Endothelial cell of umbilical vein (primary cell): ENCODE measurements around the gene TMEM132E. TPM values are rescaled to one million over a fixed set of nuclear protein-coding genes. Genes with fewer than 3 reads are reported as not detected.

ENCODE experiments used
- BruUV-seq: library from RNA; stranded (reverse); fragments of 400-500 nt; replicated peaks from 2 replicates; lab custom pipeline; 2021; lab: Mats Ljungman, UMichigan
- CTCF ChIA-PET: fragments of 300-600, 350-600 bp; sonication (Branson Sonifier 250); formaldehyde crosslinking; loops from one replicate; lab custom pipeline; 2021; ENCODE audit warnings: antibody characterized with exemption, inconsistent platforms; lab: Charles Lee
- POLR2A ChIA-PET: fragments of 300-600, 350-600 bp; sonication (Branson Sonifier 250); formaldehyde crosslinking; loops from one replicate; lab custom pipeline; 2021; ENCODE audit warnings: antibody characterized with exemption, inconsistent platforms; lab: Charles Lee
- DNase-seq: peaks from one replicate; pipeline ENCODE4 v3.0.0-alpha.2; 2011; ENCODE audit warnings: low read depth, low spot score
- FAIRE-seq: peaks from 2 replicates; lab custom pipeline; 2011; peaks lifted over from hg19 to GRCh38; lab: Jason Lieb, UNC
- H2AFZ ChIP-seq: 2 replicates; pipeline ENCODE4 v1.6.0; 2012; ENCODE audit warnings: low read depth, low read length, control low read depth, inconsistent platforms
- H3K27ac ChIP-seq: 2 replicates; pipeline ENCODE4 v1.5.1; 2011; ENCODE audit warnings: low read depth, mild to moderate bottlenecking, control low read depth, low read length, moderate library complexity; ENCODE audit not compliant: insufficient read depth
- H3K27me3 ChIP-seq, 2 experiments: 2 replicates each; pipeline versions ENCODE4 v1.6.0 to v1.6.1; 2011; ENCODE audit warnings: low read length in 2 of 2, mixed read lengths in 1 of 2; ENCODE audit not compliant: control insufficient read depth in 2 of 2, insufficient read depth in 2 of 2
- H3K36me3 ChIP-seq, 2 experiments: 2 replicates in 1 of 2; 3 replicates in 1 of 2; pipeline ENCODE4 v1.5.1; 2011; ENCODE audit warnings: low read length in 2 of 2, mild to moderate bottlenecking in 1 of 2, moderate library complexity in 1 of 2; ENCODE audit not compliant: control insufficient read depth in 2 of 2, insufficient read depth in 2 of 2; ENCODE audit errors: extremely low read depth in 1 of 2
- H3K4me1 ChIP-seq: 3 replicates; pipeline ENCODE4 v1.5.1; 2011; ENCODE audit warnings: mild to moderate bottlenecking, low read length; ENCODE audit not compliant: control insufficient read depth, insufficient read depth; ENCODE audit errors: extremely low read depth
- H3K4me2 ChIP-seq: 2 replicates; pipeline ENCODE4 v1.6.1; 2011; ENCODE audit warnings: low read length, control low read depth, mixed read lengths; ENCODE audit not compliant: insufficient read depth
- H3K4me3 ChIP-seq, 3 experiments: fragments of 200-600 bp in 1 of 3; sonication (generic), shearing (Covaris generic) in 1 of 3; replicated peaks in 1 of 3; 2 replicates each; pipeline ENCODE4 v1.5.1; 2011 to 2016; ENCODE audit warnings: control low read depth in 3 of 3, low read length in 3 of 3, mild to moderate bottlenecking in 2 of 3, inconsistent platforms in 1 of 3, low read depth in 1 of 3, moderate library complexity in 1 of 3; ENCODE audit not compliant: insufficient read depth in 1 of 3
- H3K79me2 ChIP-seq: 2 replicates; pipeline ENCODE4 v1.6.0; 2012; ENCODE audit warnings: low read length, inconsistent platforms; ENCODE audit not compliant: control insufficient read depth, insufficient read depth
- H3K9ac ChIP-seq: replicated peaks from 2 replicates; pipeline ENCODE3; 2011; ENCODE audit warnings: low read length, control low read depth; ENCODE audit not compliant: insufficient read depth; ENCODE audit errors: extremely low read depth
- H3K9me1 ChIP-seq: replicated peaks from 3 replicates; pipeline ENCODE4 v1.6.0; 2011; ENCODE audit warnings: mild to moderate bottlenecking, low read length; ENCODE audit not compliant: control insufficient read depth, insufficient read depth; ENCODE audit errors: extremely low read depth
- H3K9me3 ChIP-seq: replicated peaks from 2 replicates; pipeline ENCODE4 v1.5.1; 2012; ENCODE audit warnings: low read length, inconsistent platforms; ENCODE audit not compliant: control insufficient read depth, insufficient read depth
- H4K20me1 ChIP-seq: replicated peaks from 2 replicates; pipeline ENCODE3; 2011; ENCODE audit warnings: mild to moderate bottlenecking, low read length; ENCODE audit not compliant: control insufficient read depth, insufficient read depth; ENCODE audit errors: extremely low read depth
- EZH2 ChIP-seq: IDR thresholded peaks from 2 replicates; pipeline ENCODE4 v1.6.1; 2012; ENCODE audit warnings: borderline replicate concordance, low read depth, mild to moderate bottlenecking, moderate library complexity, low read length, inconsistent platforms; ENCODE audit not compliant: severe bottlenecking
- FOS ChIP-seq: IDR thresholded peaks from 2 replicates; pipeline ENCODE4 v1.6.1; 2011; ENCODE audit warnings: mild to moderate bottlenecking, low read length, moderate library complexity, borderline replicate concordance; ENCODE audit not compliant: insufficient read depth
- GATA2 ChIP-seq: IDR thresholded peaks from 2 replicates; pipeline ENCODE4 v1.7.0; 2011; ENCODE audit warnings: low read depth, mild to moderate bottlenecking, moderate library complexity, mixed read lengths, low read length; ENCODE audit not compliant: insufficient read length, insufficient read depth
- JUN ChIP-seq: IDR thresholded peaks from 2 replicates; pipeline ENCODE4 v1.6.1; 2011; ENCODE audit warnings: borderline replicate concordance, low read depth; ENCODE audit not compliant: insufficient read length, insufficient read depth
- MYC ChIP-seq: IDR thresholded peaks from one replicate; pipeline ENCODE4 v1.6.1; 2011; ENCODE audit warnings: mild to moderate bottlenecking, low read depth, low read length
- POLR2AphosphoS5 ChIP-seq: IDR thresholded peaks from 2 replicates; pipeline ENCODE4 v1.6.1; 2012; ENCODE audit warnings: low read depth, mild to moderate bottlenecking, control low read depth, low read length, moderate library complexity; ENCODE audit not compliant: insufficient read depth
- dilution Hi-C: fragments of 300-500 bp; cut with MboI; formaldehyde crosslinking; loops from one replicate; pipeline ENCODE4 v1.15.0; 2019; ENCODE audit warnings: low sequenced_read_pairs; ENCODE audit not compliant: extremely low pct_ligation_motif_present
- intact Hi-C: fragments of 100-400 bp; cut with micrococcal nuclease; formaldehyde crosslinking; loops from one replicate; pipeline ENCODE4 v1.10.0; 2022
- polyA plus RNA-seq, 4 experiments: library from polyadenylated mRNA; depleted of rRNA in 3 of 4; stranded (reverse) in 3 of 4; unstranded in 1 of 4; fragments of >200 nt; gene quantifications; 2 replicates each; pipeline versions ENCODE4 v1.2.1 to v1.2.3, GENCODE V29; 2011 to 2012; ENCODE audit warnings: missing spikeins in 1 of 4
- total RNA-seq: library from RNA; stranded (reverse); gene quantifications from 2 replicates; pipeline ENCODE4 v1.2.3, GENCODE V29; 2021

TMEM132E gene
- total and polyA plus RNA-seq, 2 donors (not counting 3 experiments of a cell fraction or from before 2014, with no cell fraction given) = not detected

GRCh38 chr17:34683390-34683789 lies 104.0 kb downstream of the TMEM132E start:
- dilution Hi-C loops = no loop called here
- Histone ChIP-seq H3K79me2 (no peaks in the 10 kb centered on the region), H3K36me3 (no peaks in the 10 kb centered on the region), H3K4me1 (no peaks in the 10 kb centered on the region), H2AFZ (no peak overlapping the region), H3K4me3 (no peak overlapping the region), H3K27ac (no peak overlapping the region), H3K4me2 (no peak overlapping the region), H3K9me1 (no peaks in the 10 kb centered on the region), H4K20me1 (no peaks in the 10 kb centered on the region), H3K9me3 (no peaks in the 10 kb centered on the region), H3K27me3 (no peaks in the 10 kb centered on the region), H3K9ac (no peak overlapping the region)
- TF ChIP-seq MYC (no peak), GATA2 (no peak), FOS (no peak), POLR2AphosphoS5 (no peak), EZH2 (no peak), JUN (no peak)
- intact Hi-C loops = no loop called here
- no TSS peak for BruUV-seq
- no peak for DNase-seq
- ChIA-PET CTCF (no interaction called here), POLR2A (no interaction called here)
- no peak for FAIRE-seq

Other genes starting within 250 kb of the TMEM132E start
- not detected in 2 replicates for gene CCL13, start 223.1 kb upstream of the TMEM132E start, total RNA-seq
- not detected in 2 replicates for gene CCL13, start 223.1 kb upstream of the TMEM132E start, polyA plus RNA-seq
- gene CCL1, start 216.3 kb upstream of the TMEM132E start, total RNA-seq = not detected in 2 replicates
- not detected in 2 replicates for gene CCL1, start 216.3 kb upstream of the TMEM132E start, polyA plus RNA-seq